CD4-positive, alpha-beta T cell (primary cell): ENCODE results near the gene PCDHGA9. TPM values are rescaled to one million over a fixed set of nuclear protein-coding genes. Genes with fewer than 3 reads are reported as not detected.
"Not testable (repeated sequence)": the region's sequence is repeated elsewhere in the genome, so short reads cannot be mapped to it uniquely, and the experiment has no call there.

Source experiments
- ATAC-seq: fragments of 200-7000 bp; cut with Tn5 transposase; one replicate; pipeline ENCODE4 v1.10.0; 2022; ENCODE audit warnings: mild to moderate bottlenecking; ENCODE audit not compliant: poor library complexity
- CTCF ChIA-PET: fragments of 350-600 bp; sonication (Branson Sonifier 250); formaldehyde crosslinking; loops from one replicate; lab custom pipeline; 2021; ENCODE audit warnings: antibody characterized with exemption, inconsistent platforms; lab: Charles Lee
- POLR2A ChIA-PET: fragments of 350-600 bp; sonication (Branson Sonifier 250); formaldehyde crosslinking; loops from one replicate; lab custom pipeline; 2021; ENCODE audit warnings: antibody characterized with exemption, inconsistent platforms; lab: Charles Lee
- DNase-seq, 14 experiments: peaks; one replicate each; pipeline ENCODE4 v3.0.0-alpha.2; 2013 to 2020; ENCODE audit warnings: mixed read lengths in 2 of 14
- H3K27ac ChIP-seq, 2 donors: one replicate each; pipeline versions ENCODE4 v1.5.1 to v1.7.0; 2013; ENCODE audit warnings: low read length in 2 of 2, low read depth in 1 of 2, mild to moderate bottlenecking in 1 of 2
- H3K27me3 ChIP-seq, 2 experiments: 1 replicate in 1 of 2; 2 replicates in 1 of 2; pipeline versions ENCODE4 v1.6.1 to v1.7.0; 2013; ENCODE audit warnings: low read length in 2 of 2, control low read depth in 1 of 2, mild to moderate bottlenecking in 1 of 2, moderate library complexity in 1 of 2; ENCODE audit not compliant: insufficient read depth in 2 of 2, control insufficient read depth in 1 of 2
- H3K36me3 ChIP-seq: one replicate; pipeline ENCODE4 v1.6.1; 2013; ENCODE audit warnings: low read length, control low read depth; ENCODE audit not compliant: insufficient read depth
- H3K4me1 ChIP-seq: one replicate; pipeline ENCODE4 v1.6.1; 2013; ENCODE audit warnings: low read length, control low read depth; ENCODE audit not compliant: insufficient read depth
- H3K4me3 ChIP-seq: one replicate; pipeline ENCODE4 v1.5.1; 2013; ENCODE audit warnings: mild to moderate bottlenecking, low read length, moderate library complexity
- H3K9me3 ChIP-seq, 2 experiments: 1 replicate in 1 of 2; 2 replicates in 1 of 2; pipeline versions ENCODE4 v1.6.1 to v1.7.0; 2013; ENCODE audit warnings: low read length in 2 of 2, mild to moderate bottlenecking in 2 of 2, control low read depth in 1 of 2, moderate library complexity in 1 of 2; ENCODE audit not compliant: control insufficient read depth in 1 of 2, insufficient read depth in 1 of 2
- H3K27ac Mint-ChIP-seq: one replicate; pipeline ENCODE4 v1.8.0; 2020; ENCODE audit warnings: mixed read lengths
- H3K27me3 Mint-ChIP-seq: one replicate; pipeline ENCODE4 v1.8.0; 2021; ENCODE audit warnings: mixed read lengths
- H3K36me3 Mint-ChIP-seq: one replicate; pipeline ENCODE4 v1.8.0; 2021; ENCODE audit warnings: low read depth, mixed read lengths
- H3K4me1 Mint-ChIP-seq: one replicate; pipeline ENCODE4 v1.8.0; 2021; ENCODE audit warnings: low read depth, mixed read lengths
- H3K4me3 Mint-ChIP-seq: one replicate; pipeline ENCODE4 v1.8.0; 2020; ENCODE audit warnings: mild to moderate bottlenecking, mixed read lengths
- H3K9me3 Mint-ChIP-seq: one replicate; pipeline ENCODE4 v1.8.0; 2020; ENCODE audit warnings: mixed read lengths
- CTCF ChIP-seq: fragments of 200-600 bp; IDR thresholded peaks from one replicate; pipeline ENCODE4 v1.8.0; 2022; ENCODE audit warnings: antibody characterized with exemption, mild to moderate bottlenecking
- intact Hi-C, 2 experiments: fragments of 100-400 bp; cut with DNase I in 1 of 2; cut with micrococcal nuclease in 1 of 2; formaldehyde crosslinking; loops; one replicate each; pipeline versions ENCODE4 v1.15.1 to v1.9.0; 2023 to 2025; cut with DNase I, micrococcal nuclease
- total RNA-seq, 174 experiments: library from RNA in 2 of 174; stranded (reverse) in 2 of 174; gene quantifications; one replicate each; pipeline ENCODE4 v1.2.3 and lab custom pipeline; 2021 to 2026

The PCDHGA9 gene
- total RNA-seq, 2 experiments from 2014 or later: not detected

GRCh38 chr5:141412854-141413539 is 10.4 kb downstream of the PCDHGA9 start, which contains the start of gene PCDHGA10:
Gene PCDHGA10 (plus strand): TSS chr5:141412987. CDS start chr5:141413176, 189 bp downstream.
- Histone ChIP-seq H3K4me1 (peaks cover 15% of the 10 kb centered on the region), H3K27me3 (peaks cover 63 to 84% of the 10 kb centered on the region in 2 experiments), H3K9me3 (peaks cover 21 to 51% of the 10 kb centered on the region in 2 experiments), H3K36me3 (no peaks in the 10 kb centered on the region), H3K4me3 (peak within 1 kb of the TSS; percentile 53), H3K27ac (no peak within 1 kb of the TSS)
- H3K27me3 Mint-ChIP-seq: peaks cover 82% of the 10 kb centered on the region
- H3K4me1 Mint-ChIP-seq: peaks cover 24% of the 10 kb centered on the region
- POLR2A ChIA-PET: interaction anchor here (0.9 to 1.3 kb wide), 3 partner anchors 48 to 151 kb away, joined by 3 to 4 read pairs (median 3); partner anchors contain the start of gene TAF7
- peak; percentile 88 for ATAC-seq
- peak in 13 of 14 experiments; percentile 26 to 72 (median 39) for DNase-seq
- H3K36me3 Mint-ChIP-seq: peaks cover 46% of the 10 kb centered on the region
- H3K27ac Mint-ChIP-seq: no peak within 1 kb of the TSS
- intact Hi-C loops: loop anchor here (2.0 to 10.0 kb wide), 5 partner anchors 48 to 149 kb away; partner anchors contain the start of genes PCDHGA5 (in 1 of the 2) and TAF7 (in 1 of the 2)
- H3K9me3 Mint-ChIP-seq: peaks cover 20% of the 10 kb centered on the region
- peak within 1 kb of the TSS; percentile 92 for H3K4me3 Mint-ChIP-seq
- CTCF ChIA-PET: interaction anchor here (0.6 to 3.0 kb wide), 14 partner anchors 8 to 225 kb away, joined by 3 to 19 read pairs (median 4); partner anchors contain the start of genes PCDHGA11, PCDHGA6, PCDHGB5 and TAF7
- TF ChIP-seq CTCF: peak; percentile 71

- H3K27me3 Mint-ChIP-seq: peaks cover 82% of the 10 kb centered on the region
- DNase-seq (no peak), ATAC-seq (no peak)
- ChIA-PET CTCF (interaction anchor here (0.6 to 3.0 kb wide), 10 partner anchors 23 to 224 kb away, joined by 3 to 19 read pairs (median 4); partner anchors contain the start of gene TAF7), POLR2A (interaction anchor here (0.9 to 1.3 kb wide), 2 partner anchors 93 to 150 kb away, joined by 3 to 4 read pairs; partner anchors contain the start of gene TAF7)
- H3K27me3 ChIP-seq: peaks cover 63 to 84% of the 10 kb centered on the region in 2 experiments
- peaks cover 21 to 52% of the 10 kb centered on the region in 2 experiments for H3K9me3 ChIP-seq
- H3K4me1 ChIP-seq: peaks cover 15% of the 10 kb centered on the region
- intact Hi-C loops: loop anchor here (2.0 to 10.0 kb wide), 5 partner anchors 49 to 149 kb away; partner anchors contain the start of genes PCDHGA5 (in 1 of the 2) and TAF7 (in 1 of the 2)
- peak overlapping the region; percentile 53 for H3K4me3 ChIP-seq
- peaks cover 23% of the 10 kb centered on the region for H3K4me1 Mint-ChIP-seq
- no peaks in the 10 kb centered on the region for H3K36me3 ChIP-seq
- TF ChIP-seq CTCF: no peak
- H3K36me3 Mint-ChIP-seq: peaks cover 51% of the 10 kb centered on the region
- H3K4me3 Mint-ChIP-seq: peak overlapping the region; percentile 92
- no peak overlapping the region for H3K27ac ChIP-seq
- no peak overlapping the region for H3K27ac Mint-ChIP-seq
- H3K9me3 Mint-ChIP-seq: peaks cover 22% of the 10 kb centered on the region
These were observed 11.0 kb downstream of the PCDHGA9 start for GRCh38 chr5:141413540-141414069.

- H3K4me3 ChIP-seq, H3K36me3 ChIP-seq, POLR2A ChIA-PET, DNase-seq, ATAC-seq, H3K27ac Mint-ChIP-seq, H3K27ac ChIP-seq: not testable (repeated sequence)
- peaks cover 50% of the 10 kb centered on the region for H3K36me3 Mint-ChIP-seq
- H3K27me3 ChIP-seq: peaks cover 62 to 84% of the 10 kb centered on the region in 2 experiments
- peaks cover 27% of the 10 kb centered on the region for H3K4me1 Mint-ChIP-seq
- peaks cover 23 to 57% of the 10 kb centered on the region in 2 experiments for H3K9me3 ChIP-seq
- intact Hi-C loops: loop anchor here (5.0 to 10.0 kb wide), 4 partner anchors 32 to 148 kb away; partner anchors contain the start of genes PCDHGA5 (in 1 of the 2), PCDHGA7 (in 1 of the 2) and TAF7 (in 1 of the 2)
- peaks cover 20% of the 10 kb centered on the region for H3K9me3 Mint-ChIP-seq
- CTCF ChIA-PET: interaction anchor here (1.1 to 3.0 kb wide), 2 partner anchors 94 to 110 kb away, joined by 3 to 15 read pairs; partner anchors contain the start of gene TAF7
- H3K4me1 ChIP-seq: peaks cover 15% of the 10 kb centered on the region
- peak overlapping the region; percentile 59 for H3K4me3 Mint-ChIP-seq
- peaks cover 80% of the 10 kb centered on the region for H3K27me3 Mint-ChIP-seq
These were observed 12.1 kb downstream of the PCDHGA9 start for GRCh38 chr5:141414548-141415274.

GRCh38 chr5:141415275-141415618 is 12.7 kb downstream of the PCDHGA9 start:
- Histone ChIP-seq H3K9me3 (peaks cover 28 to 54% of the 10 kb centered on the region in 2 experiments), H3K27me3 (peaks cover 61 to 90% of the 10 kb centered on the region in 2 experiments), H3K4me1 (peaks cover 15% of the 10 kb centered on the region)
- Mint-ChIP-seq H3K9me3 (peaks cover 22% of the 10 kb centered on the region), H3K4me1 (peaks cover 27% of the 10 kb centered on the region), H3K4me3 (peak overlapping the region; percentile 4), H3K27me3 (peaks cover 81% of the 10 kb centered on the region), H3K36me3 (peaks cover 50% of the 10 kb centered on the region)
- DNase-seq, POLR2A ChIA-PET, H3K27ac Mint-ChIP-seq, H3K27ac ChIP-seq, ATAC-seq, H3K36me3 ChIP-seq, H3K4me3 ChIP-seq: not testable (repeated sequence)
- CTCF ChIA-PET: interaction anchor here (1.1 to 3.0 kb wide), 2 partner anchors 95 to 110 kb away, joined by 3 to 15 read pairs; partner anchors contain the start of gene TAF7
- intact Hi-C loops: loop anchor here in 1 of 2 experiments (5.0 to 10.0 kb wide), 3 partner anchors 33 to 90 kb away; partner anchors contain the start of genes PCDHGA5, PCDHGA7 and TAF7
